ENCODE results near the gene FICD. TPM values are rescaled to one million over a fixed set of nuclear protein-coding genes. Genes with fewer than 3 reads are reported as not detected.
"Not testable (repeated sequence)": the region's sequence is repeated elsewhere in the genome, so short reads cannot be mapped to it uniquely, and the experiment has no call there.

Gene FICD
- polyA plus RNA-seq, 6 donors from 2014 or later: 1.6 to 4.9 (median 3.1) TPM

GRCh38 chr12:108484431-108484830 lies 30.6 kb upstream of the FICD start:
- no peak overlapping the region for H3K27ac Mint-ChIP-seq
- no peaks in the 10 kb centered on the region for H3K4me1 Mint-ChIP-seq
- DNase-seq (no peak), ATAC-seq (ENCODE audit: low read depth in 2 of 2) (no peak)
- H3K27me3 Mint-ChIP-seq: peaks cover 49 to 89% (median 49%) of the 10 kb centered on the region in 3 donors
- H3K4me3 Mint-ChIP-seq: no peak overlapping the region
- peaks cover 5 to 25% (median 14%) of the 10 kb centered on the region in 7 donors for H3K9me3 Mint-ChIP-seq
- peaks cover 0 to 8% of the 10 kb centered on the region in 2 donors for H3K36me3 Mint-ChIP-seq

GRCh38 chr12:108484845-108485244 lies 30.2 kb upstream of the FICD start:
- Mint-ChIP-seq H3K4me3 (no peak overlapping the region), H3K4me1 (no peaks in the 10 kb centered on the region), H3K36me3 (peaks cover 0 to 8% of the 10 kb centered on the region in 2 donors), H3K27me3 (peaks cover 49 to 85% (median 49%) of the 10 kb centered on the region in 3 donors), H3K9me3 (peaks cover 5 to 25% (median 14%) of the 10 kb centered on the region in 7 donors), H3K27ac (no peak overlapping the region)
- DNase-seq: no peak
- ATAC-seq (ENCODE audit: low read depth in 2 of 2): no peak

- H3K4me3 Mint-ChIP-seq; H3K27ac Mint-ChIP-seq; DNase-seq; ATAC-seq (ENCODE audit: low read depth in 2 of 2); H3K36me3 Mint-ChIP-seq; H3K4me1 Mint-ChIP-seq: not testable (repeated sequence)
- H3K27me3 Mint-ChIP-seq: peaks cover 44 to 79% (median 50%) of the 10 kb centered on the region in 3 donors
- H3K9me3 Mint-ChIP-seq: peaks cover 5 to 25% (median 14%) of the 10 kb centered on the region in 7 donors
Measured at GRCh38 chr12:108485371-108485770, 29.7 kb upstream of the FICD start.

GRCh38 chr12:108487029-108487428 lies 28.0 kb upstream of the FICD start:
- ATAC-seq (ENCODE audit: low read depth in 2 of 2); H3K27ac Mint-ChIP-seq; H3K4me3 Mint-ChIP-seq; H3K36me3 Mint-ChIP-seq; DNase-seq; H3K4me1 Mint-ChIP-seq: not testable (repeated sequence)
- Mint-ChIP-seq H3K9me3 (peaks cover 5 to 25% (median 14%) of the 10 kb centered on the region in 7 donors), H3K27me3 (peaks cover 39 to 72% (median 53%) of the 10 kb centered on the region in 3 donors)

- H3K4me3 Mint-ChIP-seq: no peak overlapping the region
Measured at GRCh38 chr12:108491256-108491655, 23.8 kb upstream of the FICD start.

GRCh38 chr12:108495054-108495453 lies 20.0 kb upstream of the FICD start:
- peaks cover 0 to 9% (median 1%) of the 10 kb centered on the region in 7 donors for H3K9me3 Mint-ChIP-seq
- H3K36me3 Mint-ChIP-seq: no peaks in the 10 kb centered on the region
- H3K27ac Mint-ChIP-seq: no peak overlapping the region
- H3K4me3 Mint-ChIP-seq: no peak overlapping the region
- H3K27me3 Mint-ChIP-seq: peaks cover 45 to 52% (median 48%) of the 10 kb centered on the region in 3 donors
- no peaks in the 10 kb centered on the region for H3K4me1 Mint-ChIP-seq
- ATAC-seq (ENCODE audit: low read depth in 2 of 2): no peak
- DNase-seq: no peak

More at GRCh38 chr12:108491256-108491655, 23.8 kb upstream of the FICD start:
- H3K9me3 Mint-ChIP-seq: peaks cover 6 to 18% (median 13%) of the 10 kb centered on the region in 7 donors
- H3K4me1 Mint-ChIP-seq: no peaks in the 10 kb centered on the region
- H3K27ac Mint-ChIP-seq: no peak overlapping the region
- DNase-seq: no peak
- no peak for ATAC-seq (ENCODE audit: low read depth in 2 of 2)
- peaks cover 47 to 64% (median 49%) of the 10 kb centered on the region in 3 donors for H3K27me3 Mint-ChIP-seq
- peaks cover 0 to 8% of the 10 kb centered on the region in 2 donors for H3K36me3 Mint-ChIP-seq

- ATAC-seq (ENCODE audit: low read depth in 2 of 2) (no peak), DNase-seq (no peak)
- H3K27me3 Mint-ChIP-seq: peaks cover 40 to 50% (median 44%) of the 10 kb centered on the region in 3 donors
- H3K4me3 Mint-ChIP-seq: no peak overlapping the region
- no peaks in the 10 kb centered on the region for H3K4me1 Mint-ChIP-seq
- H3K27ac Mint-ChIP-seq: no peak overlapping the region
- peaks cover 0 to 9% (median 1%) of the 10 kb centered on the region in 7 donors for H3K9me3 Mint-ChIP-seq
- no peaks in the 10 kb centered on the region for H3K36me3 Mint-ChIP-seq
Measured at GRCh38 chr12:108495823-108496579, 19.1 kb upstream of the FICD start.

- ATAC-seq (ENCODE audit: low read depth in 2 of 2) (no peak), DNase-seq (no peak)
- H3K9me3 Mint-ChIP-seq: peaks cover 7 to 27% (median 15%) of the 10 kb centered on the region in 7 donors
- peaks cover 31 to 47% (median 37%) of the 10 kb centered on the region in 3 donors for H3K27me3 Mint-ChIP-seq
- no peak overlapping the region for H3K4me3 Mint-ChIP-seq
- peaks cover 3 to 6% of the 10 kb centered on the region in 2 donors for H3K36me3 Mint-ChIP-seq
- H3K4me1 Mint-ChIP-seq: no peaks in the 10 kb centered on the region
- H3K27ac Mint-ChIP-seq: no peak overlapping the region
Measured at GRCh38 chr12:108498136-108498535, 16.9 kb upstream of the FICD start.

GRCh38 chr12:108502922-108503321 lies 12.2 kb upstream of the FICD start:
- Mint-ChIP-seq H3K36me3 (peaks cover 10 to 15% of the 10 kb centered on the region in 2 donors), H3K4me3 (no peak overlapping the region), H3K27me3 (peaks cover 35 to 47% (median 42%) of the 10 kb centered on the region in 3 donors), H3K9me3 (peaks cover 10 to 41% (median 18%) of the 10 kb centered on the region in 7 donors), H3K4me1 (no peaks in the 10 kb centered on the region), H3K27ac (no peak overlapping the region)
- DNase-seq: no peak
- ATAC-seq (ENCODE audit: low read depth in 2 of 2): no peak

- no peaks in the 10 kb centered on the region for H3K4me1 Mint-ChIP-seq
- no peak for ATAC-seq (ENCODE audit: low read depth in 2 of 2)
- H3K27me3 Mint-ChIP-seq: peaks cover 26 to 35% (median 35%) of the 10 kb centered on the region in 3 donors
- H3K9me3 Mint-ChIP-seq: peaks cover 10 to 48% (median 18%) of the 10 kb centered on the region in 7 donors
- no peak for DNase-seq
- H3K36me3 Mint-ChIP-seq: peaks cover 10 to 15% of the 10 kb centered on the region in 2 donors
- no peak overlapping the region for H3K4me3 Mint-ChIP-seq
- H3K27ac Mint-ChIP-seq: no peak overlapping the region
Measured at GRCh38 chr12:108505129-108505528, 9.9 kb upstream of the FICD start.

- H3K27me3 Mint-ChIP-seq: peaks cover 26 to 31% (median 29%) of the 10 kb centered on the region in 3 donors
- H3K9me3 Mint-ChIP-seq: peaks cover 4 to 28% (median 10%) of the 10 kb centered on the region in 7 donors
- H3K4me1 Mint-ChIP-seq: peaks cover 10 to 13% (median 10%) of the 10 kb centered on the region in 3 donors
- ATAC-seq (ENCODE audit: low read depth in 2 of 2) (no peak), DNase-seq (no peak)
- H3K27ac Mint-ChIP-seq: peak overlapping the region in 1 of 6 donors; percentile 66
- no peak overlapping the region for H3K4me3 Mint-ChIP-seq
- H3K36me3 Mint-ChIP-seq: peaks cover 7 to 10% of the 10 kb centered on the region in 2 donors
Measured at GRCh38 chr12:108507971-108508642, 7.0 kb upstream of the FICD start.

- Mint-ChIP-seq H3K27ac (no peak overlapping the region), H3K27me3 (peaks cover 14 to 17% (median 17%) of the 10 kb centered on the region in 3 donors), H3K9me3 (peaks cover 0 to 11% (median 0%) of the 10 kb centered on the region in 7 donors), H3K4me3 (no peak overlapping the region), H3K4me1 (peaks cover 11 to 21% (median 19%) of the 10 kb centered on the region in 3 donors), H3K36me3 (no peaks in the 10 kb centered on the region)
- no peak for ATAC-seq (ENCODE audit: low read depth in 2 of 2)
- no peak for DNase-seq
Measured at GRCh38 chr12:108509806-108510205, 5.3 kb upstream of the FICD start.

GRCh38 chr12:108510836-108511235 lies 4.2 kb upstream of the FICD start:
- Mint-ChIP-seq H3K4me1 (peaks cover 17 to 29% (median 20%) of the 10 kb centered on the region in 3 donors), H3K27me3 (peaks cover 4 to 9% (median 7%) of the 10 kb centered on the region in 3 donors), H3K36me3 (no peaks in the 10 kb centered on the region), H3K4me3 (peak overlapping the region in 2 of 8 donors; percentile 52 to 56), H3K27ac (peak overlapping the region in 1 of 6 donors; percentile 76), H3K9me3 (peaks cover 0 to 7% (median 0%) of the 10 kb centered on the region in 7 donors)
- DNase-seq: no peak
- ATAC-seq (ENCODE audit: low read depth in 2 of 2): no peak
